Transverse colon (tissue), 4 donors: Measurements from ENCODE around the gene MARVELD3.

ENCODE experiments used
- POLR2A ChIP-seq: fragments of 450-650 bp; IDR thresholded peaks from one replicate; pipeline ENCODE4 v1.6.1; 2016; ENCODE audit warnings: antibody characterized with exemption, mild to moderate bottlenecking, moderate library complexity
- POLR2AphosphoS5 ChIP-seq, 3 donors: sonication (generic); formaldehyde crosslinking; IDR thresholded peaks; one replicate each; pipeline ENCODE4 v1.6.1; 2016; ENCODE audit warnings: antibody characterized with exemption in 3 of 3
- TF ChIP-seq, protein P1 (sequence below), 5 experiments: fragments of 200-600 bp in 3 of 5; fragments of 450-650 bp in 2 of 5; sonication (generic) in 3 of 5; IDR thresholded peaks; 1 replicate in 2 of 5; 2 replicates in 3 of 5; pipeline ENCODE4 v1.5.1; 2016 to 2017; ENCODE audit warnings: antibody characterized with exemption in 5 of 5, inconsistent platforms in 3 of 5, mild to moderate bottlenecking in 2 of 5, moderate library complexity in 1 of 5

DNA sequence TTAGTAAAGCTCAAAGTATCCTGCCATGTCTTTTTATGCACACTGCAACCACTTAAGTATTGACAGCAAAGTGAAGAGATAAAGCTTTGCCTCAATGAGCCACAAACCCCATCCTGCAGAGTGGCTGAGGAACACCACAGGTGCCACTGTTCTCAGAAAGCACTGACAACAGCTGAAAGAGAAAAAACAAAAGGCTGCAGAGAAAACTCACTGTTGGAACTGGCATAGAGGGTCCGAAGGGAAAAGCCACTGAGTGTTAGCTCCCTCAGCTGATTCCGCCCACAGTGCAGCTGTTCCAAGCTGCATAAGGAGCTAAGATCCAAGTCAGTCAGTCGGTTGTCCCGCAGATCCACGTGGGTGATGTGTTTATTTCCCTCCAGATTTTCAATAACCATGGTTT, 50.3 kb downstream of the MARVELD3 start:
- no peak for TF ChIP-seq POLR2A
- TF ChIP-seq POLR2AphosphoS5 (IDR thresholded peaks at IDR 0.05) = no peak
- TF ChIP-seq, protein P1, sequence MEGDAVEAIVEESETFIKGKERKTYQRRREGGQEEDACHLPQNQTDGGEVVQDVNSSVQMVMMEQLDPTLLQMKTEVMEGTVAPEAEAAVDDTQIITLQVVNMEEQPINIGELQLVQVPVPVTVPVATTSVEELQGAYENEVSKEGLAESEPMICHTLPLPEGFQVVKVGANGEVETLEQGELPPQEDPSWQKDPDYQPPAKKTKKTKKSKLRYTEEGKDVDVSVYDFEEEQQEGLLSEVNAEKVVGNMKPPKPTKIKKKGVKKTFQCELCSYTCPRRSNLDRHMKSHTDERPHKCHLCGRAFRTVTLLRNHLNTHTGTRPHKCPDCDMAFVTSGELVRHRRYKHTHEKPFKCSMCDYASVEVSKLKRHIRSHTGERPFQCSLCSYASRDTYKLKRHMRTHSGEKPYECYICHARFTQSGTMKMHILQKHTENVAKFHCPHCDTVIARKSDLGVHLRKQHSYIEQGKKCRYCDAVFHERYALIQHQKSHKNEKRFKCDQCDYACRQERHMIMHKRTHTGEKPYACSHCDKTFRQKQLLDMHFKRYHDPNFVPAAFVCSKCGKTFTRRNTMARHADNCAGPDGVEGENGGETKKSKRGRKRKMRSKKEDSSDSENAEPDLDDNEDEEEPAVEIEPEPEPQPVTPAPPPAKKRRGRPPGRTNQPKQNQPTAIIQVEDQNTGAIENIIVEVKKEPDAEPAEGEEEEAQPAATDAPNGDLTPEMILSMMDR (IDR thresholded peaks at IDR 0.05) = no peak
